Neural cell (in vitro differentiated cells): ENCODE measurements around the gene VDAC1. TPM values are rescaled to one million over a fixed set of nuclear protein-coding genes. Genes with fewer than 3 reads are reported as not detected.

Experiments used
- H2AFZ ChIP-seq: fragments of 200-600, 300-800 bp; sonication (generic), shearing (Covaris generic); 2 replicates; pipeline ENCODE4 v1.6.0; 2014; ENCODE audit warnings: low read depth, mild to moderate bottlenecking, antibody characterized with exemption, low read length, moderate library complexity
- H3F3A ChIP-seq: fragments of 200-600 bp; shearing (Covaris generic); 2 replicates; pipeline ENCODE4 v1.6.1; 2016; ENCODE audit warnings: mild to moderate bottlenecking, moderate library complexity, mixed read lengths, antibody characterized with exemption, low read length; ENCODE audit not compliant: insufficient read depth, poor library complexity, severe bottlenecking
- H3K27ac ChIP-seq: fragments of 200-600, 300-800 bp; sonication (generic), shearing (Covaris generic); 2 replicates; pipeline ENCODE4 v1.5.1; 2014; ENCODE audit warnings: mild to moderate bottlenecking, low read length, moderate library complexity
- H3K27me3 ChIP-seq: fragments of 300-800, 200-600 bp; sonication (generic), shearing (Covaris generic); 2 replicates; pipeline ENCODE4 v1.6.0; 2014; ENCODE audit warnings: mild to moderate bottlenecking, low read depth, low read length, moderate library complexity; ENCODE audit not compliant: insufficient read depth
- H3K36me3 ChIP-seq: fragments of 300-800, 200-600 bp; sonication (generic), shearing (Covaris generic); 2 replicates; pipeline ENCODE4 v1.5.1; 2014; ENCODE audit warnings: mild to moderate bottlenecking, antibody characterized with exemption, low read length, moderate library complexity; ENCODE audit not compliant: insufficient read depth
- H3K4me2 ChIP-seq: fragments of 300-800, 200-600 bp; sonication (generic), shearing (Covaris generic); 2 replicates; pipeline ENCODE4 v1.6.0; 2014; ENCODE audit warnings: mild to moderate bottlenecking, low read length
- H3K4me3 ChIP-seq: fragments of 300-800, 200-600 bp; sonication (generic), shearing (Covaris generic); 2 replicates; pipeline ENCODE4 v1.5.1; 2014; ENCODE audit warnings: mild to moderate bottlenecking, low read length, moderate library complexity
- H3K79me2 ChIP-seq: fragments of 200-600 bp; shearing (Covaris generic); replicated peaks from 2 replicates; pipeline ENCODE4 v1.6.0; 2014; ENCODE audit warnings: mild to moderate bottlenecking, low read length, moderate library complexity; ENCODE audit not compliant: insufficient read depth
- H3K9ac ChIP-seq: fragments of 300-800, 200-600 bp; sonication (generic), shearing (Covaris generic); 2 replicates; pipeline ENCODE4 v1.6.1; 2016; ENCODE audit warnings: mild to moderate bottlenecking, low read length, mixed read lengths
- H3K9me2 ChIP-seq: fragments of 200-600 bp; shearing (Covaris generic); 2 replicates; pipeline ENCODE4 v1.6.1; 2016; ENCODE audit warnings: mild to moderate bottlenecking, low read length, mixed read lengths; ENCODE audit not compliant: insufficient read depth
- H3K9me3 ChIP-seq: fragments of 200-600, 300-800 bp; sonication (generic), shearing (Covaris generic); 2 replicates; pipeline ENCODE4 v1.6.1; 2016; ENCODE audit warnings: mild to moderate bottlenecking, mixed run types, low read length, moderate library complexity, mixed read lengths
- H4K20me1 ChIP-seq: fragments of 200-600 bp; shearing (Covaris generic); 2 replicates; pipeline ENCODE4 v1.6.1; 2016; ENCODE audit warnings: mild to moderate bottlenecking, mixed run types; ENCODE audit not compliant: insufficient read depth
- MXI1 ChIP-seq: fragments of 450-650 bp; conservative IDR thresholded peaks from 2 replicates; pipeline ENCODE4 v1.6.1; 2014; ENCODE audit warnings: antibody characterized with exemption, mild to moderate bottlenecking; ENCODE audit not compliant: poor library complexity, severe bottlenecking
- polyA plus RNA-seq: library from polyadenylated mRNA; depleted of rRNA; stranded (reverse); fragments of >200 nt; gene quantifications from 2 replicates; pipeline ENCODE4 v1.2.3, GENCODE V29; 2014

The VDAC1 gene
- polyA plus RNA-seq, 1 donor from 2014 or later = 307 TPM

DNA sequence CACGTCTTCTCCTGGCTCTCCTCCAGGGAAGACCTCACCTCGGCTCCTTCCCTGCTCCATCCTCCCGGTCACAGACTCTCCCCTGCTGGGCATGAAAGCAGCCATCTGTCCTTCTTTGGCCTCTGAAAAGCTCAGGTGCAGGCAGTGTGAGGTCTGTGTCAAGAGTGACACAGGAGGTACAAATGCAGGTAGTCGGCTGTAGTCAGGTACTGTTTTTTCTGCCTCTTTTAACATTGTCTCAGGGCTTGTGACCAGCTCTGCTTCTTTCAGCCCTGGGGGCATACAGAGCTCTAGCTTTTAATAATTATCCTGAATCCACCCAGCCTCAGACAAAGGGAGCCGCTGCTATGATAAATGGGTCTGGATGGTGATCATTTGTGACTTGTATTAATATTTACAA, 82.8 kb downstream of the VDAC1 start:
- TF ChIP-seq MXI1 = no peak
- no peak overlapping the region for H3K9ac ChIP-seq
- no peak overlapping the region for H3K4me2 ChIP-seq
- no peaks in the 10 kb centered on the region for H3K9me3 ChIP-seq
- H3K27ac ChIP-seq = no peak overlapping the region
- no peaks in the 10 kb centered on the region for H3K36me3 ChIP-seq
- no peaks in the 10 kb centered on the region for H4K20me1 ChIP-seq
- H3K27me3 ChIP-seq = no peaks in the 10 kb centered on the region
- H3K4me3 ChIP-seq = no peak overlapping the region
- H3F3A ChIP-seq = no peaks in the 10 kb centered on the region
- no peaks in the 10 kb centered on the region for H3K79me2 ChIP-seq
- H3K9me2 ChIP-seq = no peaks in the 10 kb centered on the region
- H2AFZ ChIP-seq = no peak overlapping the region

Other genes with a start within 250 kb of the VDAC1 start
- 65.1 and 72.3 TPM in 2 replicates for gene C5orf15, start 36.4 kb downstream of the VDAC1 start, polyA plus RNA-seq
- 0.15 and 0.36 TPM in 2 replicates for gene TCF7, start 109.7 kb upstream of the VDAC1 start, polyA plus RNA-seq
- gene SKP1, start 172.0 kb upstream of the VDAC1 start, polyA plus RNA-seq = 1,249 and 1,492 TPM in 2 replicates
- gene PPP2CA, start 221.1 kb upstream of the VDAC1 start, polyA plus RNA-seq = 232 and 251 TPM in 2 replicates